ENCODE measurements around the gene DLG5.

DNA sequence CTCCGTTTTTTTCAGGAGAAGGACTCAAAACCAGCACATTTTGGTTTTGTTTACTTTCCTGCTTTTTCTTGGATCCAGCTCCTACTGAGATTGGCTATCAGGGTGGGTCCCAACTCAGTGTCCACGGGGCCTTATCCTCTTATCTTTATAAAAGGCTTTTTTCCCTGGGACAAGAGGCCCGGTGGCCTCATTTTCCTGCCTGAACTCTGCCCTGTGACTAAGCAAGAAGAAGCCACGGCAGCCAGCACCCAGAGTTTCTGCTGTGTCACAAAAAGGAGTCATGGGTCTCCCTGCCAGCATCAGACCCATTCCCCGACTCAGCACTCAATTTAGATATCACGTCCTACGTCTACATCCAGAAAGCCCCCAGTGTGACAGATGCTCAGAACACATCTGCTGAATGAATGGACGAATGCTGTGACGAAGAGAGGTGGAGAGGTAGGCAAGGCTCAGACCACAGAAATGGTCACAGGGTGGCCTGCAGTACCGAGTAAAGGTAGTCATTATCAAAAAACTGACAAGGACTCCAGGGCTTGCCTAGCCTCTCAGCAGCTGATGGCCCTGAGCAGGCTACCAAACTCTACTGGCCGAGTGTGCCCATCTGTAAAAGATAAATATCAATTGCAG lies 16.7 kb downstream of the DLG5 start:
- TF ChIP-seq, protein P1, sequence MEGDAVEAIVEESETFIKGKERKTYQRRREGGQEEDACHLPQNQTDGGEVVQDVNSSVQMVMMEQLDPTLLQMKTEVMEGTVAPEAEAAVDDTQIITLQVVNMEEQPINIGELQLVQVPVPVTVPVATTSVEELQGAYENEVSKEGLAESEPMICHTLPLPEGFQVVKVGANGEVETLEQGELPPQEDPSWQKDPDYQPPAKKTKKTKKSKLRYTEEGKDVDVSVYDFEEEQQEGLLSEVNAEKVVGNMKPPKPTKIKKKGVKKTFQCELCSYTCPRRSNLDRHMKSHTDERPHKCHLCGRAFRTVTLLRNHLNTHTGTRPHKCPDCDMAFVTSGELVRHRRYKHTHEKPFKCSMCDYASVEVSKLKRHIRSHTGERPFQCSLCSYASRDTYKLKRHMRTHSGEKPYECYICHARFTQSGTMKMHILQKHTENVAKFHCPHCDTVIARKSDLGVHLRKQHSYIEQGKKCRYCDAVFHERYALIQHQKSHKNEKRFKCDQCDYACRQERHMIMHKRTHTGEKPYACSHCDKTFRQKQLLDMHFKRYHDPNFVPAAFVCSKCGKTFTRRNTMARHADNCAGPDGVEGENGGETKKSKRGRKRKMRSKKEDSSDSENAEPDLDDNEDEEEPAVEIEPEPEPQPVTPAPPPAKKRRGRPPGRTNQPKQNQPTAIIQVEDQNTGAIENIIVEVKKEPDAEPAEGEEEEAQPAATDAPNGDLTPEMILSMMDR (IDR thresholded peaks at IDR 0.05): no peak
- TF ChIP-seq RAD21 (conservative IDR thresholded peaks at IDR 0.05 in 1 of 2, IDR thresholded peaks at IDR 0.05 in 1 of 2) (no peak), REST (IDR thresholded peaks at IDR 0.05) (no peak), BHLHE40 (IDR thresholded peaks at IDR 0.05; ENCODE audit: low read depth, low read length) (no peak), CBX2 (IDR thresholded peaks at IDR 0.05; ENCODE audit: borderline replicate concordance, low read depth) (no peak), USF2 (IDR thresholded peaks at IDR 0.05) (no peak), KDM5A (IDR thresholded peaks at IDR 0.05) (no peak), KDM1A (IDR thresholded peaks at IDR 0.05; ENCODE audit: low read depth) (no peak), FOSB (CRISPR knock-in tag; IDR thresholded peaks at IDR 0.05) (no peak), JUNB (IDR thresholded peaks at IDR 0.05) (no peak), CBX8 (IDR thresholded peaks at IDR 0.05) (no peak), TFCP2L1 (CRISPR knock-in tag; IDR thresholded peaks at IDR 0.05) (no peak), ESRRA (IDR thresholded peaks at IDR 0.05; ENCODE audit: borderline replicate concordance, low read length) (no peak)
- TF ChIP-seq, protein P2, sequence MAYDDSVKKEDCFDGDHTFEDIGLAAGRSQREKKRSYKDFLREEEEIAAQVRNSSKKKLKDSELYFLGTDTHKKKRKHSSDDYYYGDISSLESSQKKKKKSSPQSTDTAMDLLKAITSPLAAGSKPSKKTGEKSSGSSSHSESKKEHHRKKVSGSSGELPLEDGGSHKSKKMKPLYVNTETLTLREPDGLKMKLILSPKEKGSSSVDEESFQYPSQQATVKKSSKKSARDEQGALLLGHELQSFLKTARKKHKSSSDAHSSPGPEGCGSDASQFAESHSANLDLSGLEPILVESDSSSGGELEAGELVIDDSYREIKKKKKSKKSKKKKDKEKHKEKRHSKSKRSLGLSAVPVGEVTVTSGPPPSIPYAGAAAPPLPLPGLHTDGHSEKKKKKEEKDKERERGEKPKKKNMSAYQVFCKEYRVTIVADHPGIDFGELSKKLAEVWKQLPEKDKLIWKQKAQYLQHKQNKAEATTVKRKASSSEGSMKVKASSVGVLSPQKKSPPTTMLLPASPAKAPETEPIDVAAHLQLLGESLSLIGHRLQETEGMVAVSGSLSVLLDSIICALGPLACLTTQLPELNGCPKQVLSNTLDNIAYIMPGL (CRISPR knock-in tag; IDR thresholded peaks at IDR 0.05; ENCODE audit: borderline replicate concordance): no peak

All from A549 (cell line).